ENCODE measurements around the gene FKBP2. TPM values are rescaled to one million over a fixed set of nuclear protein-coding genes. Genes with fewer than 3 reads are reported as not detected.

FKBP2 gene
- total and polyA plus RNA-seq, 4 donors, result 60.8 to 241 (median 124) TPM

GRCh38 chr11:64208796-64209562, 31.9 kb upstream of the FKBP2 start:
- DNase-seq (ENCODE audit: low spot score), result no peak
- Histone ChIP-seq H3K9ac (ENCODE audit: low read depth in 1 of 2, low read length in 2 of 2) (no peak overlapping the region), H3K9me3 (ENCODE audit: control insufficient read depth in 4 of 4, low read length in 3 of 4) (no peaks in the 10 kb centered on the region), H3K36me3 (ENCODE audit: control insufficient read depth in 4 of 4, insufficient read depth in 3 of 4, low read depth in 1 of 4, low read length in 3 of 4) (peaks cover 4 to 15% (median 10%) of the 10 kb centered on the region in 4 donors), H3K27ac (ENCODE audit: low read depth in 1 of 2, low read length in 2 of 2) (peak overlapping the region; percentile 82 to 83), H3K27me3 (ENCODE audit: control insufficient read depth in 4 of 4, insufficient read depth in 4 of 4, low read length in 3 of 4) (no peaks in the 10 kb centered on the region), H3K4me1 (ENCODE audit: control insufficient read depth in 4 of 4, insufficient read depth in 4 of 4, low read length in 3 of 4) (peaks cover 0 to 12% (median 2%) of the 10 kb centered on the region in 4 donors), H3K4me3 (ENCODE audit: low read depth in 1 of 3, low read length in 3 of 3) (no peak overlapping the region)
- WGBS, result 90% methylated on average over 18 of the region's 18 CpGs
- TF ChIP-seq ATF3 (IDR thresholded peaks at IDR 0.05), result no peak
- TF ChIP-seq REST (IDR thresholded peaks at IDR 0.05), result no peak
- no peak for TF ChIP-seq TAF1 (conservative IDR thresholded peaks at IDR 0.05)

GRCh38 chr11:64209563-64209843, 31.4 kb upstream of the FKBP2 start:
- Histone ChIP-seq H3K4me3 (ENCODE audit: low read depth in 1 of 3, low read length in 3 of 3) (no peak overlapping the region), H3K4me1 (ENCODE audit: control insufficient read depth in 4 of 4, insufficient read depth in 4 of 4, low read length in 3 of 4) (peaks cover 0 to 9% (median 1%) of the 10 kb centered on the region in 4 donors), H3K36me3 (ENCODE audit: control insufficient read depth in 4 of 4, insufficient read depth in 3 of 4, low read depth in 1 of 4, low read length in 3 of 4) (peaks cover 0 to 13% (median 8%) of the 10 kb centered on the region in 4 donors), H3K27ac (ENCODE audit: low read depth in 1 of 2, low read length in 2 of 2) (no peak overlapping the region), H3K9me3 (ENCODE audit: control insufficient read depth in 4 of 4, low read length in 3 of 4) (no peaks in the 10 kb centered on the region), H3K27me3 (ENCODE audit: control insufficient read depth in 4 of 4, insufficient read depth in 4 of 4, low read length in 3 of 4) (no peaks in the 10 kb centered on the region), H3K9ac (ENCODE audit: low read depth in 1 of 2, low read length in 2 of 2) (no peak overlapping the region)
- no peak for DNase-seq (ENCODE audit: low spot score)
- 92% methylated on average over 8 of the region's 8 CpGs for WGBS
- TF ChIP-seq ATF3 (IDR thresholded peaks at IDR 0.05), result no peak
- TF ChIP-seq SP1 (IDR thresholded peaks at IDR 0.05), result no peak
- TF ChIP-seq FOXA1 (IDR thresholded peaks at IDR 0.05), result no peak
- TF ChIP-seq CTCF (IDR thresholded peaks at IDR 0.05; ENCODE audit: low read depth, low read length, missing input control), result no peak
- no peak for TF ChIP-seq FOXA2 (IDR thresholded peaks at IDR 0.05)
- no peak for TF ChIP-seq JUND (IDR thresholded peaks at IDR 0.05)
- TF ChIP-seq ZBTB33 (IDR thresholded peaks at IDR 0.05), result no peak
- no peak for TF ChIP-seq REST (IDR thresholded peaks at IDR 0.05)
- no peak for TF ChIP-seq EGR1 (IDR thresholded peaks at IDR 0.05; ENCODE audit: low read depth in 2 of 2)
- no peak for TF ChIP-seq HNF4G (IDR thresholded peaks at IDR 0.05)

Data from liver (tissue), 9 donors.